Lower leg skin (tissue), 3 donors: Measurements from ENCODE around the gene HIGD1B.

ENCODE experiments used
- POLR2A ChIP-seq, 2 donors: fragments of 450-650 bp; IDR thresholded peaks; one replicate each; pipeline ENCODE4 v1.6.1; 2016 to 2017; ENCODE audit warnings: antibody characterized with exemption in 2 of 2, mild to moderate bottlenecking in 1 of 2, moderate library complexity in 1 of 2
- TF ChIP-seq, protein P1 (sequence below), 3 donors: fragments of 450-650 bp; IDR thresholded peaks; one replicate each; pipeline ENCODE4 v1.5.1; 2016; ENCODE audit warnings: antibody characterized with exemption in 3 of 3, mild to moderate bottlenecking in 3 of 3, moderate library complexity in 2 of 3

DNA sequence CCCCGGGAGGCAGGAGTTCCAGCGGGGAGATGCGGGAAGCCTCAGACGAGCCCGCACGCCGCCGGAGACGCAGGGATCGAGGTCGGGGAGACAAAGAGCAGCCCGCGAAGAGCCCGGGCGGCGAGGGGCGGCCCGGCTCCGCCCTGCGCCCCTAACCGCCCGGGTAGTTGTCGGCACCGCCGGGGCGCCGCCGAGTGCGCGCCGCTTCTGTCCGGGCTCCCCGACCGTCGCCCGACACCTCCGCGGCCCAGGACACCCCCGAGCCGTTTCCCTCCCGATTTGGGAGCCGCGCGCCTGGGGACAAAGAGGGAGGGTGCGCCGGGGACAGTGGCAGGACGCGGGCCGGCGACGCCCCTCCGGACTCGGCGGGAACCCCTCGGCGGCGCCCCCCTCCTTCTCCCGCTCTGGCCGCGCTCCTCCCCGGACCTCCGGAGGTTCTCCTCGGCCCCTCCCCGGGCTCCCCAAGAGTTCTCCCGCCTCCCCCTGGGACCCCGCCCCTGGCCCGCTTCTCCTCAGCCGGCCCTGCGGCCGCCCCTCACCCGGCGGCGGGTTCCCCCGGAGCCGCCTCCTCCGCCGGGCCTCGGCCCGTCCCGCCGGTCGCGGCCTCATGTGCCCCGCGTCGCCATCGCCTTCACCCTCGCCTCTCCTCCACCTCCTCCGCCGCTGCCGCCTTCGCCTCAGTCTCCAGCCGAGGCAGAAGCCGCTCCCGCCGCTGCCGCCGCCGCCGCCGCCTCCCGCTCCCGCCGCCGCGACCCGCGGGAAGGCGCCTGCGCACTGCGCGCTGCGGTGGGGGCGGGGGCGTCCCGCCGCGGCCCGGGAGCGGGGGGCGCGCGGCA is 17.9 kb upstream of the HIGD1B start, which contains the start of gene GJC1:
- TF ChIP-seq, protein P1, sequence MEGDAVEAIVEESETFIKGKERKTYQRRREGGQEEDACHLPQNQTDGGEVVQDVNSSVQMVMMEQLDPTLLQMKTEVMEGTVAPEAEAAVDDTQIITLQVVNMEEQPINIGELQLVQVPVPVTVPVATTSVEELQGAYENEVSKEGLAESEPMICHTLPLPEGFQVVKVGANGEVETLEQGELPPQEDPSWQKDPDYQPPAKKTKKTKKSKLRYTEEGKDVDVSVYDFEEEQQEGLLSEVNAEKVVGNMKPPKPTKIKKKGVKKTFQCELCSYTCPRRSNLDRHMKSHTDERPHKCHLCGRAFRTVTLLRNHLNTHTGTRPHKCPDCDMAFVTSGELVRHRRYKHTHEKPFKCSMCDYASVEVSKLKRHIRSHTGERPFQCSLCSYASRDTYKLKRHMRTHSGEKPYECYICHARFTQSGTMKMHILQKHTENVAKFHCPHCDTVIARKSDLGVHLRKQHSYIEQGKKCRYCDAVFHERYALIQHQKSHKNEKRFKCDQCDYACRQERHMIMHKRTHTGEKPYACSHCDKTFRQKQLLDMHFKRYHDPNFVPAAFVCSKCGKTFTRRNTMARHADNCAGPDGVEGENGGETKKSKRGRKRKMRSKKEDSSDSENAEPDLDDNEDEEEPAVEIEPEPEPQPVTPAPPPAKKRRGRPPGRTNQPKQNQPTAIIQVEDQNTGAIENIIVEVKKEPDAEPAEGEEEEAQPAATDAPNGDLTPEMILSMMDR (IDR thresholded peaks at IDR 0.05): no peak
- no peak for TF ChIP-seq POLR2A (IDR thresholded peaks at IDR 0.05)
